HK-2 (cell line): ENCODE measurements around the gene ENPEP.
"Not testable (repeated sequence)": the region's sequence is repeated elsewhere in the genome, so short reads cannot be mapped to it uniquely, and the experiment has no call there.

Experiments used
- DNase-seq: peaks from one replicate; pipeline ENCODE4 v3.0.0-alpha.2; 2018; ENCODE audit not compliant: unreplicated experiment

The ENPEP gene, protein sequence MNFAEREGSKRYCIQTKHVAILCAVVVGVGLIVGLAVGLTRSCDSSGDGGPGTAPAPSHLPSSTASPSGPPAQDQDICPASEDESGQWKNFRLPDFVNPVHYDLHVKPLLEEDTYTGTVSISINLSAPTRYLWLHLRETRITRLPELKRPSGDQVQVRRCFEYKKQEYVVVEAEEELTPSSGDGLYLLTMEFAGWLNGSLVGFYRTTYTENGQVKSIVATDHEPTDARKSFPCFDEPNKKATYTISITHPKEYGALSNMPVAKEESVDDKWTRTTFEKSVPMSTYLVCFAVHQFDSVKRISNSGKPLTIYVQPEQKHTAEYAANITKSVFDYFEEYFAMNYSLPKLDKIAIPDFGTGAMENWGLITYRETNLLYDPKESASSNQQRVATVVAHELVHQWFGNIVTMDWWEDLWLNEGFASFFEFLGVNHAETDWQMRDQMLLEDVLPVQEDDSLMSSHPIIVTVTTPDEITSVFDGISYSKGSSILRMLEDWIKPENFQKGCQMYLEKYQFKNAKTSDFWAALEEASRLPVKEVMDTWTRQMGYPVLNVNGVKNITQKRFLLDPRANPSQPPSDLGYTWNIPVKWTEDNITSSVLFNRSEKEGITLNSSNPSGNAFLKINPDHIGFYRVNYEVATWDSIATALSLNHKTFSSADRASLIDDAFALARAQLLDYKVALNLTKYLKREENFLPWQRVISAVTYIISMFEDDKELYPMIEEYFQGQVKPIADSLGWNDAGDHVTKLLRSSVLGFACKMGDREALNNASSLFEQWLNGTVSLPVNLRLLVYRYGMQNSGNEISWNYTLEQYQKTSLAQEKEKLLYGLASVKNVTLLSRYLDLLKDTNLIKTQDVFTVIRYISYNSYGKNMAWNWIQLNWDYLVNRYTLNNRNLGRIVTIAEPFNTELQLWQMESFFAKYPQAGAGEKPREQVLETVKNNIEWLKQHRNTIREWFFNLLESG

DNA sequence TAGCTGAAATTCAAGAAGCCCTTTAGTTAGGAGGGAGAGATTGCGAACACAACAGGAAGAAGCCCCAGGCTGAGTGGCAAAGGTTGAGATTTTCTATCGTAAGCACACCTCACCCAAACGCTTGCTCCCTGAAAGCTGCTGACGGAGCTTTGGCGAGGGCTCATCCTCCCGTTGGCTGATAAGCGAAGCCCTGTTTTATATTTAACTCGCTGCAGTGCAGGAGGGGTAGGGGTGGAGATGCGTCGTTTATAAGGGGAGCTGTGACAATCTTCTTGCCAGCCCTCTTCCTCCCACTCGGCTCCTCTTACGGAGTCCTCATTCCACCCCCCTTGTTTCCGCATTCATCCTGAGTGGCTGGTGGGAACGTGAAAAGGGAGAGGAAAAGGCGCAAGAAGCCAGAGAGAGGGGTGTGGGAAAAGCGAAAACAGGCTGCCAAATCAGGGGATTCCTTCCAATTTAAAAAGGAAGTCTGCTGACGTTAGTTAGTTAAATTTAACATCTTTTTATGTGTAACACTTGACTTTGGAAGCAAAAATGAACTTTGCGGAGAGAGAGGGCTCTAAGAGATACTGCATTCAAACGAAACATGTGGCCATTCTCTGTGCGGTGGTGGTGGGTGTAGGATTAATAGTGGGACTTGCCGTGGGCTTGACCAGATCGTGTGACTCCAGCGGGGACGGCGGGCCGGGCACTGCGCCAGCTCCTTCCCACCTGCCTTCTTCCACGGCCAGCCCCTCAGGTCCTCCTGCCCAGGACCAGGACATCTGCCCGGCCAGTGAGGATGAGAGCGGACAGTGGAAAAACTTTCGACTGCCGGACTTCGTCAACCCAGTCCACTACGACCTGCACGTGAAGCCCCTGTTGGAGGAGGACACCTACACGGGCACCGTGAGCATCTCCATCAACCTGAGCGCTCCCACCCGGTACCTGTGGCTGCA, at the start of gene ENPEP:
Gene ENPEP (plus strand): TSS at position 275 of the 938 bp plus-strand sequence. CDS start 260 bp downstream, at position 535.
- DNase-seq, result peak; percentile 69

DNA sequence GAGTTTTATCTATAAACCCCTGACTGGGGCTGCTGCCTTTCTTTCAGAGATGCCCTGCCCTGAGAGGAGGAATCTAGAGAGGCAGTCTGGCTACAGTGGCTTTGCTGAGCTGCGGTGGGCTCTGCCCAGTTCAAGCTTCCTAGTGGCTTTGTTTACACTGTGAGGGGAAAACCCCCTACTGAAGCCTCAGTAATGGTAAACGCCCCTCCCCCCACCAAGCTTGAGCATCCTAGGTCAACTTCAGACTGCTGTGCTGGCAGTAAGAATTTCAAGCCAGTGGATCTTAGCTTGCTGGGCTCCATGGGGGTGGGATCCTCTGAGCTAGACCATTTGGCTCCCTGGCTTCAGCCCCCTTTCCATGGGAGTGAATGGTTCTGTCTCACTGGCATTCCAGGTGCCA, 44.1 kb upstream of the ENPEP start:
- DNase-seq, result not testable (repeated sequence)

DNA sequence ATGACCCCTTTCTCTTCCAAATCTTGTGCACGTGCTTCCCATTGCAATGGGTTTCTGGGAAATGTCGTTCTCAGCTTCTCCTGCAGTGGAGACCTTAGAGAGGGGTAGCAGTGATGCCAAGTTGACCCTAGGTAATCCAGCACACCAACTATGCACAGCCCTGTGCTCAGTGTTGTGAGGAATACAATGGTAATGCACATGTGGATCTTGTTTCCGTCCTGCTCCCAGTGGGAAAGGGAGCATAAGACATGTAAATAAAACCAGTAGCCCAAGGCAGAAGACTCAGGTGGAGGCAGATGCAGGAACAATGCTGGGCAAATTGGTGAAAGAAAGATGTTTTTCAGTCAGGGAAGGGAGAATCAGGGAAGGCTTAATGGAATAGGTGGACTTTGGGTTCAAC, 38.7 kb upstream of the ENPEP start:
- not testable (repeated sequence) for DNase-seq

DNA sequence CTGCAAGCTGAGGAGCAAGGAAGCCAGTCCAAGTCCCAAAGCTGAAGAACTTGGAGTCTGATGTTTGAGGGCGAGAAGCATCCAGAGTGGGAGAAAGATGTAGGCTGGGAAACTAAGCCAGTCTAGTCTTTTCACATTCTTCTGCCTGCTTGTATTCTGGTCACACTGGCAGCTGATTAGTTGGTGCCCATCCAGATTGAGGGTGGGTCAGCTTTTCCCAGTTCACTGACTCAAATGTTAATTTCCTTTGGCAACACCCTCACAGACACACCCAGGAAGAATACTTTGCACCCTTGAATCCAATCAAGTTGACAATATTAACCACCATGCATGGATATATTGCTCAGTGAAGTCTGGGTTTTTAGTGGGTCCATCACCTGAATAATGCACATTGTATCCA, 36.7 kb upstream of the ENPEP start:
- not testable (repeated sequence) for DNase-seq

DNA sequence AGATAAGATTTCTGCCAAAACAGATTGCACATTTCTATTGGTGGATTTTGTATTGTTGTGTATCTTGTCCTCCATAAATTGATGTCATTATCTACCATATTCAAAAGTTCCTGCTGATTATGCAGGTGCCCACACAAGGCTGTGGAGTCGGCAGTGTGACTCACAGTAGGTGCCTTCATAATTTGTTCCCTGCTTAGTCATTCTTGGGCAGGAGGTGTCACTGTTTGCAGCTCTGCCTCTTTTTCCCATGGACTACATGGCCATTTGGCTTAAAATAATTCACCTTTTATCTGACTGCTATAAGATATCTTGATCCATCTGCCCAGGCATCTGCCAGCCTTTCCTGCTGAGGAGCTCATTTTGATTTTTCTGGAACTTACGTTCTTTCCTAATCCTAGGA, 33.6 kb upstream of the ENPEP start:
- DNase-seq, result no peak

DNA sequence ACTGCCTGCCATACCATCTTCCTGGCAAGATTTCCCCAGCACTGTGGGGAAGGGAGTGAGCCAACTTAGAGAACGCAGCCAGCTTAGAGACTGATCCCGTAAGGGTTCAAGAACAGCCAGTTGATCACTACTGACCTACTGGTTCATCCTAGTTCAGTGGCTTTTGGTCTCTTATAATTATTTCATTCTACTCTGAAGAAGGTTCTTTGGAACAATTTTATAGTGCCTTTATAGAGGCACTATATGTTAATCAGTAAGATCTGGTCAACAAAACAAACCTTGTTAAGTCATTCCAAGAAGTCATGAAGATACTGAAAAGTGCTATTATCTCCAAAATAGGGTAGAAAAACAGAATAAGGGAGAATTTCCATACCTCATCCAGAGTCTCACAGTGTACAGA, 33.2 kb upstream of the ENPEP start:
- DNase-seq, result no peak

DNA sequence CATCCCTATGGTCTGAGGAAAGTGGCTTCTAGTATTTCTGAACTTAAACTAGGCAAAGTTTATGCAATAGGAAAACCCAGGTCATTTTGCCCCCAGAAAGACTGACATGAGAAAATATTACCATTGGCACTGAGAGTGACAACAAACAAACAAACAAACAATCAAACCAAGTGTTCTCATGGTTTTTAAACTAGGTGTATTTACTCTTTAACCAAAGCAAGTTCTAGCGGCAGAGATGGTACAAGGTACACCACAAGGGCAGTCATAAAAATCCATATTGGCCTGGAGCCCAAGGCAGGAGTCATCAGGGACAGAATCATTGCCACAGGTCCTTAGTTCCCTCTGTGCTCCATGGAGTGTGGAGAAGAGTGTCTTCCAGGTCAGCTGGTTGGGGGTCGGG, 26.0 kb upstream of the ENPEP start:
- no peak for DNase-seq

DNA sequence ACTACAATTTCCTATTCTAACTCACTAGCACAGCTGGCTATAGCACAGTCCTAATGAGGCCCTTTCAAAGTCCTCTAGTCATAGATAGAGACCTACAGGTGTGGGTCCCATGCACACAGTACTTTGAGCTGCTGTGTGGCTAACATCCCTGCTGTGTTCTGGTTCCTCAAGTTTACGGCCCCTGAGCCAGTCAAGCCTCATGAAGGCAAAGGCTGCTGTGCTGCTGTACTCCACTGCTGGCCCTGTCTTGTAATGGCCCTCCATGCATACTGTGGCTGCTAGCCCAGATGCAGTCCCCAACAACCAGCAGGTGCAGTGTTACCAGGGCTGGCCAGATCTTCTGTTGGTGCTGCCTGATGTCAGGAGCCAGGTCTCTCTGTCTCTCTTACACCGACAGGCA, 23.4 kb upstream of the ENPEP start:
- DNase-seq, result no peak

DNA sequence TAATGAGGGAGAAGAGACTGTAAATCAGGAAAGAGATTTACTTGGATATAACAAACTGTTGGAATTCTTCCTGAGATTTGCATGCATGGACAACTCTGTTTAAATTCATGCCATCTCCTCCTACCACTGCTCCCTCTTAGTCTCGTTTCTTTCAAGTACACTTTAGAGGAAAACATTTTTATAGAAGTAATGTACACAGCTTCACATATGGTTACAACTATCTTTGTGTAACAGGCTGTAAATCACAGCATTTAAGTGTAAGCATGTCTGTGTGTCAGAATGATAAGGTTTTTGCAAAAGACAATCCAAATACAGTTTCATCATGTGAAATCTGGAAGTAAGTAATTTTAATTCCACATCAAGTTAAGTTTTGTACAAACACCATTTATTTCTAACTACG, 21.5 kb upstream of the ENPEP start:
- DNase-seq, result no peak

DNA sequence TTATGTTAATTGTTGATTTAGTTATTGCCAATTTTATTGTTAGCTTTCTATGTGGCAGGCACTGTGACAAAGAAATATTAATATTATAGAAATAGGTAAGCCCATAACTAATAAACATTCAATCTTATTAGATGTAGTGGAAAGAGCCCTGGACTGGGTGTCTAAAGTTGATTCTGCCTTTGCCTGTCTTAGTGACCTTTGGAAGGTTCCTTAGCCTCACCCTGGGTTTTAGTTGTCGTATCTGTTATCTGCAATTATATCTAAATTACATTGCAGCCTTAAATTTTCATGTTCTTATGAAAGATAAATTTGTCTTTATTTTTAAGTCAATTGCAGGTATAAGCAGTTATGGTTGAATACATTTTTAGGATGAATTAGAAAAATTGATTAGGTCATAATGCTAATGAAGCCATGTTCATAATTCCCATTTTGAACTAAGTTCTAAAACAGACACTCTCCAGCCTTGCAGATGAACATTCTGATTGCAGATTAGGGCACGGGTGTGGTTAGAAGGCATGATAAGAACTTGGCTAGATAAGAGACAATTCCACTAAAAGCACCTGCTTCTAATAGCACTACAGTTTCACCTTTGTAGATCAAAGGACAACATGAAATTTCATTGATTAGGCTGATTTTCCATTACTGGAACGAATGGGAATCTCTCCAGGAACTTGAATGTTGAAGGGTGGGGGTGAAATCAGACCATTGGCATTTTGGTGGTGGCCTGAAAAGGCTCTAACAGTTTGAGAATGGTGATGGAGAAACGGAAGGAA, 17.3 kb upstream of the ENPEP start:
- no peak for DNase-seq

DNA sequence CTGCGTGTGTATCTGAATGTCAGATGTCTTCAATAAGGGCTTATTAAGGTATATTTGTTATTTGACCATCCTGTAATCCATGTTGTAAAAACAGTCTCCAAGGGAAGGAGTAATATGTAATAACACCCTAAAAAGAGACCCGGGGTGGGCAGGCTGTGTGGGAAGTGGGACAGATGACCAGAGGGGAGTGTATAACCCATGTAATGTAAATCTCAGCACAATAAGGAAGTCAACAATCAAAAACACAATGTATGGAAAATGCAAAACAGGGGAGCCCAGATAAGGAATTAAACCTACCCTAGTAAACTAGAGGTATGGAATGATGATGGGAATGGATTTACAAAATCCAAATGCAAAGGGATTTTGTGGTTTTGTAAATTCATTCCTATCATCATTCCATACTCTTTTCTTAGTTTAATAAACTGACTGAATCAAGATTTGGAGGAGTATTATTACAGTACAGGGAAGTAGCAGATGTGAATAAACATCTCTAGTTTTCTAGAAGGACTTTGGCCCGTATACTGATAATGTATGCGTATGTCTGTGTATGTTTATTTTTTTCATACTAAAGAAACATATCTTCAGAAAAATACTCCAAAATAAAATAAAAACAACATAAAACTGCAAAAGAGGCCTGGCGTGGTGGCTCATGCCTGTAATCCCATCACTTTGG, 15.7 kb upstream of the ENPEP start:
- DNase-seq, result no peak

DNA sequence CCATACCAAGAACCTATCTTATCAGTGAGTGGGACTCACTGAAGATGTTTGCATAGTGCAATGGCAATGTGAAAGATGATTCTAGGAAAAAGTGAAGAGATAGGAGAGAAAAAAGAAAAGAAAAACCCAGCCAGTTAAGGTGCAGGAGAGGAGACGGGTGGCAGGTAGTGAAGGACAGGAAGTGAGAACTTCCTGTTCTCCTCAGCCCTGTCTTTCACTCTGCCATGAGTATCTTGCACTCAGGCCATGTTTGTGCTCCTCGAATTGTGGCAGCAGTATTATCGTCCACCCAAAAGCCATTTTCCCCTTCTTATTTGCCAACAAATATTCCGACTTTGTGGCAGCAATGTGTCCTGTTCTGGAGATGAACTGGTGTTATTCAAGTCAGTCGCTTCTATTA, 8.6 kb upstream of the ENPEP start:
- no peak for DNase-seq

DNA sequence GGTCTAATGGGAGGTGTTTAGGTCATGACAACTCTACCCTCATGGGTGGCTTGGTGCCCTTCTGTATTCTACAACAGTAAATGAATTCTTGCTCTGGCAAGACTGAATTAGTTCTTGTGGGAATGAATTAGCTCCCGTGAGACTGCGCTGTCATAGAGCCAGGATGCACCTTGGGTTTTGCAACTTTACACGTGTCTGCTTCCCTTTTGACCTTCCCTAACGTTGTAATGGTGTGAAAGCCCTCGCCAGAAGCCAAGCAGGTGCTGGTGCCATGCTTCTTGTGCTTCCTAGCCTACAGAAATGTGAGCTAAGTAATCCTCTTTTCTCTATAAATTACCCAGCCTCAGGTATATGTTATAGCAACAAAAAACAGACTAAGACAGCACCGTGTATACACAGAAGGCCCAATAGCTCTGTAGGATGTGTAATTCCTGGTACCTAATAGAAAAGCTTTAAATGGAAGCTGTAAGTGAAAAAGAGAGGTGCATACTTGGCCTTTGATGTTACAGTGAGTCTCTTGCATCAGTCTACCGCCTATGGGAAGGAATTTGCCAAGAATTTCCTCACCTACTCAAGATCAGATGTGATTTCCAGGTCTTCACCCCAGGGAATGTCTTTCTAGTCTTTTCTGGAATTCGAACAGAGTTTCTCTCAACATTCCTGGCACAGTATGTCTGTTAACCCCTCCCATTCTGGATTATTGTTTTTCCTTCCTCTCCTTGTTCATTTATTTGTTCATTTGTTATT, 3.2 kb upstream of the ENPEP start:
- no peak for DNase-seq

DNA sequence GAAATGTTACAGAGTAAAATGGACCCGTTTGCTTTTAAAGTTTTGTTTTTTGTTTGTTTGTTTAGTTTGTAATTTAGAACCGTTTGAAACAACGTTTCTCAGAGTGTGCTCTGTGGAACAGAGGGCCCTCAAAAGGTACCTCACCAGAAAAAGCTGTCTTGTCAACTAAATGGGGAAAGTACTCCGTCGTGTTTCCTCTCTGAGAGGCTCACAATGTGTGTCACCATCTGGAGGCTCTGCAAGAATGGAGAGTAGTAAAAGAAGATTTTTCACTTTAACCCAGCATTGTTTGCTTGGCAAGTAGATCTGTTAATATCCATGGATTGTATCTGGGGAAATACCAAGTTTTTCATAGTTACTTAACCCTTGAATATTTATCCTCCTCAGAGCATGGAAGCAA, 1.5 kb upstream of the ENPEP start:
- DNase-seq, result no peak

DNA sequence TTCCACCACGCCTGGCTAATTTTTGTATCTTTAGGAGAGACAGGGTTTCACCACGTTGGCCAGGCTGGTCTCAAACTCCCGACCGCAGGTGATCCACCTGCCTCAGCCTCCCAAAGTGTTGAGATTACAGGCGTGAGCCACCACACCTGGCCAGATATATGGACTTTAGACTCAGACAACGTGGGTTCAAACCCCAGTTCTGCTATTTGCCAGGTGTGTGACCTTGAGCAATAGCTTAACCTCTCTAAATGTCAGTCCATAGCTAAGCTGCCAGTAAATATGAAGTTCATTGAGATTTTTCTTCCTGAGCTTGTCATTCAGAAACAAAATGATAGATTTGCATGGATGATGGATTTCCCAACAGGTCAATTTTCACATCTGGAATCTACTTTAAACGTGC, 875 bp upstream of the ENPEP start:
- DNase-seq, result not testable (repeated sequence)

DNA sequence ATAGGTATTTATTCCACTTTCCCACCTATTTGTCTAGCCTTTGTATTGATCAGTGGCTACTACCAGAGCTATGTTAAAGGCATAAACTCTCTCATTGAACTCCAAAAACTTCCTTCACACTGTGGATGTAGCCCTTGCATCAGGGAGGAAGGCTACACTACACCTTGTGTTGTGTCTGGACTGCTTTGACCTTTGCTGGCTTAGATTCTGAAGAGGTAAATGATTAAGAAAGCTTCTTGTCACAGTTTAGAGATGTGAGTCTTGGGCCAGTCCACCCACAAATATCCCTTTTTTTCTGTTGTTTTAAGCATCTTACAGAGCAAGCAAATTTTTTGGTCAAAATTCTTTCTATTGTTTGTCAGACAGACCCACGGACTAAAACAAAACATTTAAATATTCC, 1.9 kb downstream of the ENPEP start:
- peak; percentile 2 for DNase-seq

DNA sequence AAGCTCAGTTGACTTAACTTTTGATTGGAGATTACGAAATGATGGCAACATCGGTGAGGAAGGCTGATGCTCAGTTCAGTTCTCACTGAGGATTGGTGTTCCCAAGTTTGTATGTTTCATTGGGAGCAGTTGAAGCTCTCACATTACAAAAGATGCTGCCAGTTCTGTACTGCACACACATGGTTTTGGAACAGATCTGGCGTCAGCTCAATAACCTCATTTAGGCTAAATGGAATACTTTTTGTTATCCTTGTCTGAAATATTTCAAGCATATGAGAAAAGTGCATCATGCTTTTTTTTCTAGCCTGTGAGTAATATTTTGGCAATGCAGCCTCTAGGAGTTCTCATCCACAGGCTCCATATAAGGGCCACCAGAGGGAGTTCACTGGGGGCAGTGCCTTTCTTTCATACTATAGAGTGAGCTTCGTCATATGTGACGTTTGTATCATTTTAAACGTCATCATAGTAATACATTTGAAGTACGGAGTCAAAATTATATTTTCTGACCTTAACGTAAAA, 4.1 kb downstream of the ENPEP start:
- peak; percentile 10 for DNase-seq

DNA sequence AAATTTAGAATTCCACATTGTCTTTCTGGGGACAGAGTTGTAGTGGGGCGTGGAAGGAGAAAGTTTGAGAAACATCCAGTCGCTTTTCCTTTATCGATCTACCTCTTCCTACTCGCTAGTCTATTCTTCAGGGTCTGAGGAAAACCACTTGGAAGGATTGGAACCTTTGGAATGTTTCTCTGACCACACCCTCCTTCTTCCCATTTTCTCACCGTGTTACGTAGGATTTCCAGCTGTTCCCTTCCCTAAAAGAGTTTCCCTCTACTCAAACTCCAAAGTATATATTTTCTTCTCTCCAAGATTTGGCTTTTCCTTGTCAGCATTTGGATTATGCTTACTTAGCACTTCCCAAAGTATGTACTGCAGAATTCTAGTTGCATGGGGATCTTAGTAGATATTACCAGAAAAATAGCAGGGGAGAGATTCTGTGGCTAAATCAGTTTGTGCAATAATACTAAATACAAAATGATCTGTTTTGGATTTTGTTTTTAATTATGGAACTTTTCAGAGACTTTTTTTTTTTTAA, 4.9 kb downstream of the ENPEP start:
- no peak for DNase-seq

DNA sequence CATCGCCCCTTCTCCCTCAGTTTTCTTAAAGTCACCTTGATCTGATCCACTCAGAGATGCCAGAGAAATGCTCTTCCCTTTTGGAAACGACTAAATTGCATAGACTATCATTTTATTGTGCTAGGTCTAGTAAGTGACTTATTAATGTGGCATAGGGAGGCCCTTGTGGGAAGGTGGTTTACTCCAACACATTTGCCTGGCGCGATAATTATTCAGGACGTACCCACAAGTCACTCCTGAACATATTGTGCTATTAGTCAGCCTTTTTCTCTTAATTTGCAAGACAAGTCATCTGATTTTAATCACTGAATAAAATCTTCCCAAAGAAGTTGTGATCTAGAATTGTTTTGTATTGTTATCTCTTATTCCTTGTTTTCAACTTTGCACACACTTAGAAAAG, 7.6 kb downstream of the ENPEP start:
- peak; percentile 20 for DNase-seq
